H9 (cell line): ENCODE results near the gene PPP1R15A. TPM values are rescaled to one million over a fixed set of nuclear protein-coding genes. Genes with fewer than 3 reads are reported as not detected.

Source experiments
- DNase-seq: peaks from one replicate; pipeline ENCODE4 v3.0.0-alpha.2; 2017
- H2AFZ ChIP-seq: one replicate; pipeline ENCODE4 v1.6.1; 2013; ENCODE audit warnings: mild to moderate bottlenecking, low read length, control low read depth, moderate library complexity
- H2AK5ac ChIP-seq: 2 replicates; pipeline ENCODE4 v1.6.1; 2013; ENCODE audit warnings: low read length, control low read depth, mixed read lengths; ENCODE audit not compliant: insufficient read length
- H2BK120ac ChIP-seq: one replicate; pipeline ENCODE4 v1.6.1; 2013; ENCODE audit warnings: low read depth, mild to moderate bottlenecking, low read length, control low read depth, inconsistent platforms; ENCODE audit not compliant: poor library complexity, severe bottlenecking
- H2BK12ac ChIP-seq: 2 replicates; pipeline ENCODE4 v1.6.1; 2013; ENCODE audit warnings: low read length, control low read depth, mixed read lengths, low read depth; ENCODE audit not compliant: insufficient read length
- H2BK15ac ChIP-seq: 2 replicates; pipeline ENCODE4 v1.6.1; 2013; ENCODE audit warnings: low read depth, low read length, control low read depth
- H2BK20ac ChIP-seq: one replicate; pipeline ENCODE4 v1.6.1; 2013; ENCODE audit warnings: low read depth, mild to moderate bottlenecking, low read length, control low read depth, inconsistent platforms; ENCODE audit not compliant: poor library complexity, severe bottlenecking
- H2BK5ac ChIP-seq: 2 replicates; pipeline ENCODE4 v1.6.1; 2013; ENCODE audit warnings: low read length, control low read depth, mixed read lengths; ENCODE audit not compliant: insufficient read length
- H3K14ac ChIP-seq: 2 replicates; pipeline ENCODE4 v1.6.1; 2013; ENCODE audit warnings: low read length, control low read depth; ENCODE audit not compliant: insufficient read depth
- H3K18ac ChIP-seq: 2 replicates; pipeline ENCODE4 v1.6.1; 2013; ENCODE audit warnings: low read depth, mild to moderate bottlenecking, mixed read lengths, low read length, control low read depth; ENCODE audit not compliant: insufficient read length
- H3K23ac ChIP-seq: 2 replicates; pipeline ENCODE4 v1.6.1; 2013; ENCODE audit warnings: low read length, control low read depth, mixed read lengths, low read depth; ENCODE audit not compliant: insufficient read length
- H3K23me2 ChIP-seq: 2 replicates; pipeline ENCODE4 v1.6.1; 2013; ENCODE audit warnings: low read depth, mild to moderate bottlenecking, mixed read lengths, low read length, control low read depth; ENCODE audit not compliant: insufficient read length, poor library complexity, severe bottlenecking
- H3K27ac ChIP-seq: 2 replicates; pipeline ENCODE4 v1.5.1; 2013; ENCODE audit warnings: low read length, control low read depth, mixed read lengths, low read depth; ENCODE audit not compliant: insufficient read length
- H3K27me3 ChIP-seq: 2 replicates; pipeline ENCODE4 v1.6.1; 2013; ENCODE audit warnings: low read length, control low read depth, inconsistent platforms; ENCODE audit not compliant: insufficient read depth
- H3K4ac ChIP-seq: 2 replicates; pipeline ENCODE4 v1.6.1; 2013; ENCODE audit warnings: low read depth, mild to moderate bottlenecking, control low read depth, inconsistent platforms, low read length, moderate library complexity
- H3K4me1 ChIP-seq: 2 replicates; pipeline ENCODE4 v1.6.1; 2013; ENCODE audit warnings: low read length, control low read depth, inconsistent platforms; ENCODE audit not compliant: insufficient read depth
- H3K4me2 ChIP-seq: 2 replicates; pipeline ENCODE4 v1.6.1; 2013; ENCODE audit warnings: low read length, control low read depth, mixed read lengths; ENCODE audit not compliant: insufficient read length, insufficient read depth
- H3K56ac ChIP-seq: 2 replicates; pipeline ENCODE4 v1.6.1; 2013; ENCODE audit warnings: low read depth, mild to moderate bottlenecking, mixed read lengths, low read length, control low read depth; ENCODE audit not compliant: insufficient read length
- H3K79me1 ChIP-seq: 2 replicates; pipeline ENCODE4 v1.6.1; 2013; ENCODE audit warnings: low read depth, mild to moderate bottlenecking, moderate library complexity, low read length, control low read depth, inconsistent platforms; ENCODE audit not compliant: insufficient read depth, poor library complexity, severe bottlenecking
- H3K79me2 ChIP-seq: 2 replicates; pipeline ENCODE4 v1.6.1; 2013; ENCODE audit warnings: low read length, control low read depth, inconsistent platforms; ENCODE audit not compliant: insufficient read depth
- H3K9ac ChIP-seq: 2 replicates; pipeline ENCODE4 v1.6.1; 2013; ENCODE audit warnings: low read length, control low read depth, mixed read lengths; ENCODE audit not compliant: insufficient read length; ENCODE audit errors: extremely low read depth
- H3K9me3 ChIP-seq: one replicate; pipeline ENCODE4 v1.6.1; 2013; ENCODE audit warnings: low read depth, low read length, inconsistent platforms; ENCODE audit not compliant: control insufficient read depth
- H3T11ph ChIP-seq: one replicate; pipeline ENCODE4 v1.6.1; 2013; ENCODE audit warnings: mild to moderate bottlenecking, low read length, control low read depth, inconsistent platforms
- H4K20me1 ChIP-seq: one replicate; pipeline ENCODE4 v1.6.1; 2013; ENCODE audit not compliant: control insufficient read depth, insufficient read length, insufficient read depth
- H4K5ac ChIP-seq: 2 replicates; pipeline ENCODE4 v1.6.1; 2013; ENCODE audit warnings: low read depth, mild to moderate bottlenecking, mixed read lengths, low read length, control low read depth; ENCODE audit not compliant: insufficient read length
- H4K8ac ChIP-seq: replicated peaks from 2 replicates; pipeline ENCODE4 v1.6.1; 2013; ENCODE audit warnings: low read length, control low read depth, mixed read lengths, low read depth; ENCODE audit not compliant: insufficient read length
- H4K91ac ChIP-seq: 2 replicates; pipeline ENCODE4 v1.6.1; 2013; ENCODE audit warnings: low read depth, mild to moderate bottlenecking, moderate library complexity, mixed read lengths, low read length, control low read depth; ENCODE audit not compliant: insufficient read length
- H3K27ac Mint-ChIP-seq, 3 experiments: 2 replicates in 2 of 3; 3 replicates in 1 of 3; pipeline ENCODE4 v1.8.0; 2020 to 2021; ENCODE audit warnings: mixed read lengths in 3 of 3, mild to moderate bottlenecking in 1 of 3, moderate library complexity in 1 of 3
- H3K27me3 Mint-ChIP-seq: 2 replicates; pipeline ENCODE4 v1.8.0; 2021; ENCODE audit warnings: low read depth, mild to moderate bottlenecking, moderate library complexity, mixed read lengths
- H3K36me3 Mint-ChIP-seq, 3 experiments: 2 replicates in 2 of 3; 3 replicates in 1 of 3; pipeline ENCODE4 v1.8.0; 2020 to 2021; ENCODE audit warnings: low read depth in 3 of 3, mixed read lengths in 3 of 3; ENCODE audit not compliant: insufficient read depth in 1 of 3
- H3K4me1 Mint-ChIP-seq, 2 experiments: 2 replicates each; pipeline ENCODE4 v1.8.0; 2020; ENCODE audit warnings: mixed read lengths in 2 of 2
- H3K4me3 Mint-ChIP-seq, 2 experiments: 2 replicates in 1 of 2; 3 replicates in 1 of 2; pipeline ENCODE4 v1.8.0; 2020 to 2021; ENCODE audit warnings: mild to moderate bottlenecking in 2 of 2, mixed read lengths in 2 of 2, moderate library complexity in 1 of 2
- H3K9me3 Mint-ChIP-seq, 2 experiments: 2 replicates in 1 of 2; 3 replicates in 1 of 2; pipeline ENCODE4 v1.8.0; 2020; ENCODE audit warnings: mild to moderate bottlenecking in 2 of 2, mixed read lengths in 2 of 2, moderate library complexity in 1 of 2
- WGBS: extraction: QIAGEN DNeasy Blood & Tissue Kit; methylation state at CpG from one replicate; pipeline ENCODE4 v1.1.7; 2013; ENCODE audit warnings: missing lambda C conversion rate, low lambda C conversion rate, mixed read lengths; ENCODE audit not compliant: insufficient read length; ENCODE audit errors: extremely low coverage; 5-methylcytosine and 5-hydroxymethylcytosine counted together
- total RNA-seq: library from RNA; stranded (reverse); gene quantifications from 2 replicates; pipeline ENCODE4 v1.2.1, GENCODE V29; 2021
- TF ChIP-seq, protein P1 (sequence below): fragments of 200-600 bp; sonication (generic); conservative IDR thresholded peaks from 3 replicates; pipeline ENCODE4 v1.8.0; 2021; ENCODE audit warnings: antibody characterized with exemption, mild to moderate bottlenecking

PPP1R15A gene
- total RNA-seq, 1 experiment from 2014 or later: 17.2 TPM

DNA sequence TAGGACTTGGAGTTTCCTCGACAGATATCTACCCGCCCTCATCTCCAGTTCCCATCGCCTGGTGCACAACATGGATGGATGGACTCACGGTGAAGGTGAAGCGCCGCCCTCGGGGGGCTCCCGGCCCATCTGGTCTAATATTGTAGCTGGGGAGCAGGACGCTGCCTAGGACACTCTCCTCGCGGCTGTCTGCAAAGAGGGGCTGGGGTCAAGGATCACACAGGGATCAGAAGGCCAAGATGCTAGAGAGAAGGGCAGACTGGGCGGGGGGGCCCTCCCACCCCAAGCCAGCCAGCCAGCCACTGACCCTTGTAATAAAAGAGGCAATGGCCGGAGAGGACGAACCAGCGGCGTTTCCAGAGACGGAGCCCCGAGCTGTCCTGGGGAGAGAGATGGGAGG is 10.9 kb upstream of the PPP1R15A start:
- H3K27ac Mint-ChIP-seq: peak overlapping the region in 2 of 3 experiments; percentile 9 to 73; a peak in 1 of 7 replicates
- H4K20me1 ChIP-seq: no peaks in the 10 kb centered on the region
- no peak overlapping the region for H3K4ac ChIP-seq

More for the DNA sequence above, 10.9 kb upstream of the PPP1R15A start:
- H3K14ac ChIP-seq: no peak overlapping the region
- H3K79me2 ChIP-seq: no peaks in the 10 kb centered on the region
- Mint-ChIP-seq H3K9me3 (no peaks in the 10 kb centered on the region), H3K27me3 (no peaks in the 10 kb centered on the region), H3K36me3 (peaks cover 0 to 49% (median 9%) of the 10 kb centered on the region in 3 experiments; a peak in 6 of 7 replicates), H3K4me3 (no peak overlapping the region), H3K4me1 (peaks cover 3 to 10% of the 10 kb centered on the region in 2 experiments)
- no peak overlapping the region for H3K9ac ChIP-seq
- no peak overlapping the region for H4K91ac ChIP-seq
- no peak overlapping the region for H3K18ac ChIP-seq
- H2AFZ ChIP-seq: no peak overlapping the region
- H3K23ac ChIP-seq: no peak overlapping the region
- H3K4me1 ChIP-seq: no peaks in the 10 kb centered on the region; the same call in 1 of the 2 replicates
- H3K56ac ChIP-seq: no peak overlapping the region
- H2BK20ac ChIP-seq: no peak overlapping the region
- no peak overlapping the region for H3T11ph ChIP-seq
- H2AK5ac ChIP-seq: no peak overlapping the region
- H3K27me3 ChIP-seq: no peaks in the 10 kb centered on the region
- H3K4me2 ChIP-seq: no peak overlapping the region
- DNase-seq: no peak
- no peak overlapping the region for H2BK15ac ChIP-seq
- no peak overlapping the region for H4K5ac ChIP-seq
- TF ChIP-seq, protein P1, sequence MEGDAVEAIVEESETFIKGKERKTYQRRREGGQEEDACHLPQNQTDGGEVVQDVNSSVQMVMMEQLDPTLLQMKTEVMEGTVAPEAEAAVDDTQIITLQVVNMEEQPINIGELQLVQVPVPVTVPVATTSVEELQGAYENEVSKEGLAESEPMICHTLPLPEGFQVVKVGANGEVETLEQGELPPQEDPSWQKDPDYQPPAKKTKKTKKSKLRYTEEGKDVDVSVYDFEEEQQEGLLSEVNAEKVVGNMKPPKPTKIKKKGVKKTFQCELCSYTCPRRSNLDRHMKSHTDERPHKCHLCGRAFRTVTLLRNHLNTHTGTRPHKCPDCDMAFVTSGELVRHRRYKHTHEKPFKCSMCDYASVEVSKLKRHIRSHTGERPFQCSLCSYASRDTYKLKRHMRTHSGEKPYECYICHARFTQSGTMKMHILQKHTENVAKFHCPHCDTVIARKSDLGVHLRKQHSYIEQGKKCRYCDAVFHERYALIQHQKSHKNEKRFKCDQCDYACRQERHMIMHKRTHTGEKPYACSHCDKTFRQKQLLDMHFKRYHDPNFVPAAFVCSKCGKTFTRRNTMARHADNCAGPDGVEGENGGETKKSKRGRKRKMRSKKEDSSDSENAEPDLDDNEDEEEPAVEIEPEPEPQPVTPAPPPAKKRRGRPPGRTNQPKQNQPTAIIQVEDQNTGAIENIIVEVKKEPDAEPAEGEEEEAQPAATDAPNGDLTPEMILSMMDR: no peak
- H3K79me1 ChIP-seq: no peaks in the 10 kb centered on the region
- H2BK5ac ChIP-seq: no peak overlapping the region
- H3K27ac ChIP-seq: no peak overlapping the region
- H2BK120ac ChIP-seq: no peak overlapping the region
- H3K9me3 ChIP-seq: no peaks in the 10 kb centered on the region
- H2BK12ac ChIP-seq: no peak overlapping the region
- no peaks in the 10 kb centered on the region for H3K23me2 ChIP-seq
- H4K8ac ChIP-seq: no peak overlapping the region
- WGBS: no CpG with 5 or more reads among the region's 18 CpGs
